Psoas muscle (tissue), 8 donors: ENCODE data around the gene ABCB9. TPM values are rescaled to one million over a fixed set of nuclear protein-coding genes. Genes with fewer than 3 reads are reported as not detected.

Experiments
- ATAC-seq, 4 donors: fragments of 200-7000 bp; cut with Tn5 transposase; one replicate each; pipeline ENCODE4 v1.9.1; 2020; ENCODE audit warnings: moderate library complexity in 3 of 4, mild to moderate bottlenecking in 2 of 4
- DNase-seq, 2 donors: peaks; one replicate each; pipeline ENCODE4 v3.0.0-alpha.2; 2020
- H3K27ac ChIP-seq: fragments of 200-600 bp; one replicate; pipeline ENCODE4 v1.8.0; 2022
- H3K27me3 ChIP-seq, 3 donors: fragments of 200-600 bp in 1 of 3; one replicate each; pipeline versions ENCODE4 v1.6.1 to v1.8.0; 2013 to 2022; ENCODE audit warnings: low read length in 2 of 3, mild to moderate bottlenecking in 2 of 3, moderate library complexity in 1 of 3; ENCODE audit not compliant: insufficient read depth in 3 of 3
- H3K36me3 ChIP-seq, 2 donors: fragments of 200-600 bp in 1 of 2; one replicate each; pipeline versions ENCODE4 v1.6.1 to v1.8.0; 2013 to 2022; ENCODE audit warnings: low read depth in 1 of 2, mild to moderate bottlenecking in 1 of 2, moderate library complexity in 1 of 2; ENCODE audit not compliant: insufficient read depth in 1 of 2
- H3K4me1 ChIP-seq: fragments of 200-600 bp; one replicate; pipeline ENCODE4 v1.8.0; 2022
- H3K4me3 ChIP-seq: fragments of 200-600 bp; one replicate; pipeline ENCODE4 v1.8.0; 2022; ENCODE audit warnings: mild to moderate bottlenecking
- H3K9me3 ChIP-seq: fragments of 200-600 bp; one replicate; pipeline ENCODE4 v1.8.0; 2022
- WGBS, 3 donors: extraction: QIAGEN DNeasy Blood & Tissue Kit; methylation state at CpG; one replicate each; pipeline versions ENCODE4 v1.1.6 to v1.1.7; 2013; 5-methylcytosine and 5-hydroxymethylcytosine counted together
- intact Hi-C, 2 donors: fragments of 100-400 bp; cut with DNase I; formaldehyde crosslinking; loops; one replicate each; pipeline versions ENCODE4 v1.11.0 to v1.14.2; 2022
- polyA plus RNA-seq, 3 donors: library from polyadenylated mRNA; stranded (reverse); fragments of 200-250 nt; gene quantifications; one replicate each; pipeline ENCODE4 v1.2.3, GENCODE V29; 2013
- total RNA-seq, 4 donors: library from RNA; stranded (reverse); fragmentation: NEBNext Ultra II Directional in 2 of 4; extraction: Animal tissue kit (Norgen Biotek cat#: 25700) in 2 of 4; gene quantifications; one replicate each; pipeline versions ENCODE4 v1.2.1 to v1.2.4, GENCODE V29; 2021 to 2023
- TF ChIP-seq, protein P1 (sequence below): fragments of 200-600 bp; IDR thresholded peaks from one replicate; pipeline ENCODE4 v1.8.0; 2022; ENCODE audit warnings: antibody characterized with exemption
- donor health status: healthy with polysubstance abuse.
- donor health status: DM: no; HTN: no; CAD: no; lungs with moderate emphysema.
- donor health status: Bipolar disorder and iron deficiency.
- donor health status: healthy.
- donor health status: DM: yes; HTN: yes; CAD: no.
- donor health status: DM: no; HTN: no; CAD: no.
- donor health status: DM: no; HTN: no; CAD: no.
- donor health status: DM: yes; HTN: yes; CAD: no.

ABCB9 gene
- total and polyA plus RNA-seq, 7 donors: 0.47 to 1.1 (median 0.62) TPM

DNA sequence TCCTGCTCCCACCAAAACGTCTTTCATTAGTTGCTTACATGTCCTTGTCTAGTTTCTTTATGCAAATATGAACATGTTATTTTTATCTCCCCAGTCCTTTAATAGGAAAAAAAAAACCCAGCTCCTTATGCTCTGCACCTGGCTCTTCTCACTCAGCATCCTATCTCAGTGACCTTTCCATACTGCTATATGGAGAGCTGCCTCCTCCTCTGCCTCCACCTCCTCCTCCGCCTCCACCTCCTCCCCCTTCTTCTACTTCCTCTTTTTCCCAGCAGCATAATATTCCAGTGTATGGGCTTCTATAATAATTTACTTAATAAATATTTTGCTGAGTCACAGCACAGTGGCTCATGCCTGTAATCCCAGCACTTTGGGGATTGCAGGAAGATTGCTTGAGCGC lies 31.5 kb downstream of the ABCB9 start:
- DNase-seq (no peak), ATAC-seq (no peak)
- WGBS, 3 donors: 75 to 83% (median 80%) methylated on average over 3 of the region's 3 CpGs
- no peak overlapping the region for H3K4me3 ChIP-seq
- intact Hi-C loops: no loop called here
- H3K9me3 ChIP-seq: no peaks in the 10 kb centered on the region
- no peaks in the 10 kb centered on the region for H3K36me3 ChIP-seq
- TF ChIP-seq, protein P1, sequence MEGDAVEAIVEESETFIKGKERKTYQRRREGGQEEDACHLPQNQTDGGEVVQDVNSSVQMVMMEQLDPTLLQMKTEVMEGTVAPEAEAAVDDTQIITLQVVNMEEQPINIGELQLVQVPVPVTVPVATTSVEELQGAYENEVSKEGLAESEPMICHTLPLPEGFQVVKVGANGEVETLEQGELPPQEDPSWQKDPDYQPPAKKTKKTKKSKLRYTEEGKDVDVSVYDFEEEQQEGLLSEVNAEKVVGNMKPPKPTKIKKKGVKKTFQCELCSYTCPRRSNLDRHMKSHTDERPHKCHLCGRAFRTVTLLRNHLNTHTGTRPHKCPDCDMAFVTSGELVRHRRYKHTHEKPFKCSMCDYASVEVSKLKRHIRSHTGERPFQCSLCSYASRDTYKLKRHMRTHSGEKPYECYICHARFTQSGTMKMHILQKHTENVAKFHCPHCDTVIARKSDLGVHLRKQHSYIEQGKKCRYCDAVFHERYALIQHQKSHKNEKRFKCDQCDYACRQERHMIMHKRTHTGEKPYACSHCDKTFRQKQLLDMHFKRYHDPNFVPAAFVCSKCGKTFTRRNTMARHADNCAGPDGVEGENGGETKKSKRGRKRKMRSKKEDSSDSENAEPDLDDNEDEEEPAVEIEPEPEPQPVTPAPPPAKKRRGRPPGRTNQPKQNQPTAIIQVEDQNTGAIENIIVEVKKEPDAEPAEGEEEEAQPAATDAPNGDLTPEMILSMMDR: no peak
- H3K27me3 ChIP-seq: no peaks in the 10 kb centered on the region
- H3K27ac ChIP-seq: peak overlapping the region; percentile 79
- H3K4me1 ChIP-seq: peaks cover 9% of the 10 kb centered on the region

- TF ChIP-seq, protein P1: no peak
- no peaks in the 10 kb centered on the region for H3K27me3 ChIP-seq
- H3K4me3 ChIP-seq: no peak overlapping the region
- no peaks in the 10 kb centered on the region for H3K36me3 ChIP-seq
- peaks cover 5% of the 10 kb centered on the region for H3K4me1 ChIP-seq
- H3K9me3 ChIP-seq: no peaks in the 10 kb centered on the region
- no peak overlapping the region for H3K27ac ChIP-seq
- WGBS, 3 donors: 91 to 94% (median 93%) methylated on average over 8 of the region's 8 CpGs
- no peak for DNase-seq
- intact Hi-C loops: no loop called here
- no peak for ATAC-seq
These were observed 34.1 kb downstream of the ABCB9 start for GRCh38 chr12:122932207-122932606.

DNA sequence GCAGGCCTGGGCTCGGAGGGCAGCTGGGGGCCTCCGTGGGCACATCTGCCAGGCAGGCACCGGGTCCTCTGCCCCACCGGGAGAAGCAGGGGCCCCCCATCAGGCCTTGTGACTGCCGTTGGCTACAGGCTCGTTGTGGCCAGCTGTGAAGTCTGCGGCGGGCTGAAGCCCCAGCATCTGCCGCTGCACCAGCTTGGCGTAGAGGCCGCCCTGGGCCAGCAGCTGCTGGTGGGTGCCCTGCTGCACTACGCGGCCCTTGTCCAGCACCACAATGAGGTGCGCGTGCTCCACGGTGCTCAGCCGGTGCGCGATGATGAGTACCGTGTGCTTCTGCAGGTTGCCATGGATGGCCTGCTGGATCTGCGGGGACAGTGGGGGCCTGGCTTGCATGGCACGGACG lies 36.5 kb downstream of the ABCB9 start:
- H3K36me3 ChIP-seq: no peaks in the 10 kb centered on the region
- TF ChIP-seq, protein P1: no peak
- no peak for ATAC-seq
- no peaks in the 10 kb centered on the region for H3K4me1 ChIP-seq
- intact Hi-C loops: no loop called here
- WGBS, 3 donors: 68 to 83% (median 79%) methylated on average over 22 to 23 of the region's 23 CpGs
- H3K4me3 ChIP-seq: no peak overlapping the region
- H3K9me3 ChIP-seq: no peaks in the 10 kb centered on the region
- H3K27ac ChIP-seq: no peak overlapping the region
- no peak for DNase-seq
- no peaks in the 10 kb centered on the region for H3K27me3 ChIP-seq

- H3K36me3 ChIP-seq: no peaks in the 10 kb centered on the region
- TF ChIP-seq, protein P1: no peak
- intact Hi-C loops: no loop called here
- WGBS, 3 donors: 66 to 81% (median 78%) methylated on average over 12 to 14 of the region's 14 CpGs
- no peak overlapping the region for H3K4me3 ChIP-seq
- H3K27ac ChIP-seq: no peak overlapping the region
- no peaks in the 10 kb centered on the region for H3K4me1 ChIP-seq
- peak in 1 of 4 donors; percentile 31 for ATAC-seq
- H3K27me3 ChIP-seq: no peaks in the 10 kb centered on the region
- DNase-seq: no peak
- no peaks in the 10 kb centered on the region for H3K9me3 ChIP-seq
These were observed 37.1 kb downstream of the ABCB9 start for GRCh38 chr12:122929148-122929538.

GRCh38 chr12:122928404-122929147 lies 37.7 kb downstream of the ABCB9 start:
- intact Hi-C loops: no loop called here
- WGBS, 3 donors: 44 to 57% (median 45%) methylated on average over 12 of the region's 12 CpGs
- no peaks in the 10 kb centered on the region for H3K27me3 ChIP-seq
- H3K27ac ChIP-seq: no peak overlapping the region
- H3K9me3 ChIP-seq: no peaks in the 10 kb centered on the region
- H3K4me1 ChIP-seq: no peaks in the 10 kb centered on the region
- TF ChIP-seq, protein P1: no peak
- peak in 3 of 4 donors; percentile 21 to 39 (median 29) for ATAC-seq
- no peak for DNase-seq
- no peaks in the 10 kb centered on the region for H3K36me3 ChIP-seq
- no peak overlapping the region for H3K4me3 ChIP-seq
